PC-9 (cell line): Measurements from ENCODE around the gene DNM3.

Experiments
- EZH2 ChIP-seq: fragments of 200-600 bp; sonication (generic); IDR thresholded peaks from 2 replicates; pipeline ENCODE4 v1.8.0; 2017; ENCODE audit warnings: antibody characterized with exemption, low read depth
- TF ChIP-seq, protein P1 (sequence below): fragments of 200-600 bp; sonication (generic); conservative IDR thresholded peaks from 2 replicates; pipeline ENCODE4 v1.6.1; 2017; ENCODE audit warnings: mixed run types, antibody characterized with exemption, mild to moderate bottlenecking, moderate library complexity

DNA sequence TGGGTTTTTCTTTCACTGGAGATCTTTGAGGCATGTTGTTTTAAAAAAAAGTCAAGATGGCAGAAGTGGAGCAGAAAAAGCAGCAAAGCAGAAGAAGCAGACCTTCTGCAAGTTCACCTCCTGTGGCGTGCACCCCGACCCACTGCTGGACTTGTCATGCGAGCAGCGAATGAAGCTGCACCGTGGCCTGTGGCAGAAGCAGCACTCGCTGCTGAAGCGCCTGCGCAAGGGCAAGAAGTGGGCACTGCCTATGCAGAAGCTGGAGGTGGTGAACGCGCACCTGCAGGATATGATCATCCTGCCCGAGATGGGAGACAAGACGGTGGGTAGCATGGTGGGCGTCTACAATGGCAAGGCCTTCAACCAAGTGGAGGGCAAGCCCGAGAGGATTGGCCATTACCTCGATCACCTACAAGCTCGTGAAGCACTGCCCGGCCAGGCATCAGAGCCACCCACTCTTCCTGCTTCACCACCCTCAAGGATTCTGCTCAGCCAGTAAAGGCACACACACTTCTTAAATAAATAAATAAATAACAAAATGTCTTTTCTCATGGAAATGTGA is 37.8 kb upstream of the DNM3 start:
- TF ChIP-seq, protein P1, sequence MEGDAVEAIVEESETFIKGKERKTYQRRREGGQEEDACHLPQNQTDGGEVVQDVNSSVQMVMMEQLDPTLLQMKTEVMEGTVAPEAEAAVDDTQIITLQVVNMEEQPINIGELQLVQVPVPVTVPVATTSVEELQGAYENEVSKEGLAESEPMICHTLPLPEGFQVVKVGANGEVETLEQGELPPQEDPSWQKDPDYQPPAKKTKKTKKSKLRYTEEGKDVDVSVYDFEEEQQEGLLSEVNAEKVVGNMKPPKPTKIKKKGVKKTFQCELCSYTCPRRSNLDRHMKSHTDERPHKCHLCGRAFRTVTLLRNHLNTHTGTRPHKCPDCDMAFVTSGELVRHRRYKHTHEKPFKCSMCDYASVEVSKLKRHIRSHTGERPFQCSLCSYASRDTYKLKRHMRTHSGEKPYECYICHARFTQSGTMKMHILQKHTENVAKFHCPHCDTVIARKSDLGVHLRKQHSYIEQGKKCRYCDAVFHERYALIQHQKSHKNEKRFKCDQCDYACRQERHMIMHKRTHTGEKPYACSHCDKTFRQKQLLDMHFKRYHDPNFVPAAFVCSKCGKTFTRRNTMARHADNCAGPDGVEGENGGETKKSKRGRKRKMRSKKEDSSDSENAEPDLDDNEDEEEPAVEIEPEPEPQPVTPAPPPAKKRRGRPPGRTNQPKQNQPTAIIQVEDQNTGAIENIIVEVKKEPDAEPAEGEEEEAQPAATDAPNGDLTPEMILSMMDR, result no peak
- TF ChIP-seq EZH2, result no peak
